GM12878 (cell line): ENCODE measurements around the gene RABL2B. TPM values are rescaled to one million over a fixed set of nuclear protein-coding genes. Genes with fewer than 3 reads are reported as not detected.

Source experiments
- ATAC-seq: fragments of 200-7000 bp; cut with Tn5 transposase; 3 replicates; pipeline ENCODE4 v1.9.1; 2020; ENCODE audit warnings: mild to moderate bottlenecking, moderate library complexity
- BruUV-seq: library from RNA; stranded (reverse); fragments of 400-500 nt; replicated peaks from 2 replicates; lab custom pipeline; 2021; lab: Mats Ljungman, UMichigan
- CTCF ChIA-PET: fragments of 300-600 bp; sonication (Branson Sonifier 250); formaldehyde crosslinking; extraction: SDS; loops from one replicate; lab custom pipeline; 2021; ENCODE audit warnings: inconsistent platforms; lab: Yijun Ruan, JAX
- POLR2A ChIA-PET: fragments of 350-600 bp; formaldehyde crosslinking; extraction: SDS; loops from one replicate; lab custom pipeline; 2021; ENCODE audit warnings: inconsistent platforms; lab: Charles Lee
- RAD21 ChIA-PET: fragments of 300-600 bp; sonication (Branson Sonifier 250); formaldehyde crosslinking; loops from one replicate; lab custom pipeline; 2023; ENCODE audit warnings: antibody characterized with exemption; ENCODE audit not compliant: unreplicated experiment; lab: Charles Lee
- SMC1A ChIA-PET: fragments of 300-600 bp; sonication (Branson Sonifier 250); formaldehyde crosslinking; loops from one replicate; lab custom pipeline; 2023; ENCODE audit not compliant: unreplicated experiment, uncharacterized antibody; lab: Charles Lee
- DNase-seq: peaks from one replicate; pipeline ENCODE4 v3.0.0-alpha.2; 2011; ENCODE audit warnings: low read depth, low spot score
- FAIRE-seq: peaks from 3 replicates; lab custom pipeline; 2011; peaks lifted over from hg19 to GRCh38; lab: Jason Lieb, UNC
- H2AFZ ChIP-seq: 2 replicates; pipeline ENCODE4 v1.6.0; 2011; ENCODE audit warnings: low read depth, low read length, control low read depth; ENCODE audit not compliant: control insufficient read depth
- H3K27ac ChIP-seq: 2 replicates; pipeline ENCODE4 v1.5.1; 2011; ENCODE audit warnings: control low read depth; ENCODE audit not compliant: control insufficient read depth, insufficient read depth
- H3K27me3 ChIP-seq, 2 experiments: replicated peaks in 1 of 2; 2 replicates each; pipeline versions ENCODE4 v1.6.0 to v1.6.1; 2011; ENCODE audit warnings: low read length in 1 of 2; ENCODE audit not compliant: control insufficient read depth in 2 of 2, insufficient read depth in 2 of 2
- H3K36me3 ChIP-seq, 2 experiments: 2 replicates each; pipeline ENCODE4 v1.5.1; 2011; ENCODE audit warnings: low read length in 1 of 2; ENCODE audit not compliant: control insufficient read depth in 2 of 2, insufficient read depth in 2 of 2
- H3K4me1 ChIP-seq: 2 replicates; pipeline ENCODE4 v1.6.1; 2011; ENCODE audit warnings: mild to moderate bottlenecking, low read length, moderate library complexity, mixed read lengths; ENCODE audit not compliant: control insufficient read depth, insufficient read depth
- H3K4me2 ChIP-seq: 2 replicates; pipeline ENCODE4 v1.6.0; 2011; ENCODE audit warnings: control low read depth; ENCODE audit not compliant: control insufficient read depth, insufficient read depth
- H3K4me3 ChIP-seq: fragments of 200-600 bp; sonication (generic); 2 replicates; pipeline ENCODE4 v1.5.1; 2016
- H3K79me2 ChIP-seq: 2 replicates; pipeline ENCODE4 v1.6.0; 2011; ENCODE audit warnings: low read length; ENCODE audit not compliant: control insufficient read depth, insufficient read depth
- H3K9ac ChIP-seq: 2 replicates; pipeline ENCODE4 v1.8.0; 2011; ENCODE audit warnings: low read length, control low read depth, mixed read lengths; ENCODE audit not compliant: control insufficient read depth, insufficient read depth
- H3K9me3 ChIP-seq: replicated peaks from 3 replicates; pipeline ENCODE4 v1.5.1; 2011; ENCODE audit warnings: mild to moderate bottlenecking, low read length; ENCODE audit not compliant: control insufficient read depth, insufficient read depth
- H4K20me1 ChIP-seq: 2 replicates; pipeline ENCODE4 v1.6.0; 2011; ENCODE audit not compliant: control insufficient read depth, insufficient read depth
- CBFB ChIP-seq: IDR thresholded peaks from 2 replicates; pipeline ENCODE4 v1.6.1; 2016; ENCODE audit warnings: antibody characterized with exemption, low read depth
- FOXK2 ChIP-seq: fragments of 450-650 bp; IDR thresholded peaks from 2 replicates; pipeline ENCODE4 v1.6.1; 2017; ENCODE audit warnings: mild to moderate bottlenecking, moderate library complexity
- HCFC1 ChIP-seq: fragments of 150-350 bp; IDR thresholded peaks from 2 replicates; pipeline ENCODE4 v1.6.1; 2014; ENCODE audit warnings: low read length
- IRF5 ChIP-seq: fragments of 450-650 bp; IDR thresholded peaks from 2 replicates; pipeline ENCODE4 v1.6.1; 2017; ENCODE audit warnings: borderline replicate concordance
- KDM1A ChIP-seq: fragments of 200-600 bp; sonication (generic); IDR thresholded peaks from 2 replicates; pipeline ENCODE4 v1.6.1; 2016; ENCODE audit warnings: borderline replicate concordance
- NKRF ChIP-seq: fragments of 450-650 bp; conservative IDR thresholded peaks from 2 replicates; pipeline ENCODE4 v1.6.1; 2017; ENCODE audit warnings: mild to moderate bottlenecking, moderate library complexity
- NR2C1 ChIP-seq: fragments of 450-650 bp; IDR thresholded peaks from 2 replicates; pipeline ENCODE4 v1.6.1; 2017; ENCODE audit warnings: antibody characterized with exemption, mild to moderate bottlenecking, moderate library complexity
- PAX8 ChIP-seq: fragments of 450-650 bp; IDR thresholded peaks from 2 replicates; pipeline ENCODE4 v1.6.1; 2017; ENCODE audit warnings: mild to moderate bottlenecking, moderate library complexity
- POU2F2 ChIP-seq: IDR thresholded peaks from 3 replicates; pipeline ENCODE4 v1.6.1; 2011; ENCODE audit warnings: low read depth, mild to moderate bottlenecking, low read length, borderline replicate concordance
- SRF ChIP-seq, 2 experiments: IDR thresholded peaks; 2 replicates each; pipeline ENCODE4 v1.6.1; 2011; ENCODE audit warnings: low read depth in 2 of 2, low read length in 2 of 2, mild to moderate bottlenecking in 1 of 2, moderate library complexity in 1 of 2
- WGBS: methylation state at CpG from one replicate; pipeline ENCODE4 v1.1.6; 2016; ENCODE audit warnings: low lambda C conversion rate; ENCODE audit not compliant: insufficient replicate concordance, insufficient coverage; ENCODE audit errors: missing lambda C conversion rate; 5-methylcytosine and 5-hydroxymethylcytosine counted together
- in situ Hi-C: fragments of 300-500 bp; cut with MboI; formaldehyde crosslinking; loops from 9 replicates; pipeline ENCODE4 v1.14.3; 2018; ENCODE audit warnings: mixed read lengths
- intact Hi-C: fragments of 100-400 bp; cut with micrococcal nuclease; formaldehyde crosslinking; loops from one replicate; pipeline ENCODE4 v1.14.2; 2022; ENCODE audit not compliant: unreplicated experiment
- polyA plus RNA-seq, 11 experiments: library from polyadenylated mRNA; depleted of rRNA in 4 of 11; unstranded in 6 of 11; stranded (reverse) in 5 of 11; fragments of >200 nt; fragmentation: Nextera tagmentation in 4 of 11; fragmentation: Illumina TruSeq in 1 of 11; extraction: Ambion mirVana in 4 of 11; extraction: Trizol in 1 of 11; gene quantifications; 1 replicate in 1 of 11; 2 replicates in 10 of 11; pipeline versions ENCODE4 v1.2.1 to v1.2.3, GENCODE V29; 2011 to 2016; ENCODE audit warnings: inconsistent platforms in 2 of 11, missing spikeins in 2 of 11, low read depth in 1 of 11
- total RNA-seq, 4 experiments: library from RNA; depleted of rRNA in 3 of 4; stranded (reverse); fragments of >200 nt in 3 of 4; fragmentation: Illumina TruSeq in 1 of 4; extraction: Trizol in 1 of 4; gene quantifications; 2 replicates each; pipeline versions ENCODE4 v1.2.1 to v1.2.3, GENCODE V29; 2013 to 2021
- TF ChIP-seq, protein P1 (sequence below), 3 experiments: IDR thresholded peaks in 2 of 3; conservative IDR thresholded peaks in 1 of 3; 2 replicates each; pipeline ENCODE4 v1.5.1; 2011; ENCODE audit warnings: low read depth in 3 of 3, low read length in 3 of 3, mild to moderate bottlenecking in 3 of 3, control low read depth in 2 of 3, moderate library complexity in 2 of 3, inconsistent platforms in 1 of 3, mixed read lengths in 1 of 3; ENCODE audit not compliant: control insufficient read depth in 2 of 3, insufficient read depth in 1 of 3; ENCODE audit errors: extremely low read depth in 1 of 3
- TF ChIP-seq, protein P2 (sequence below): IDR thresholded peaks from 2 replicates; pipeline ENCODE4 v1.6.1; 2011; ENCODE audit warnings: borderline replicate concordance, low read depth, mild to moderate bottlenecking, moderate library complexity, mixed read lengths, low read length; ENCODE audit not compliant: insufficient read depth; ENCODE audit errors: extremely low read length

RABL2B gene
- total and polyA plus RNA-seq, 10 of the 15 experiments (the other 5 are each of a cell fraction or from before 2014, with no cell fraction given) = 3.1 to 27.4 (median 14.4) TPM

GRCh38 chr22:50721257-50721844, 62.1 kb downstream of the RABL2B start (continued):
- TF ChIP-seq, protein P1, sequence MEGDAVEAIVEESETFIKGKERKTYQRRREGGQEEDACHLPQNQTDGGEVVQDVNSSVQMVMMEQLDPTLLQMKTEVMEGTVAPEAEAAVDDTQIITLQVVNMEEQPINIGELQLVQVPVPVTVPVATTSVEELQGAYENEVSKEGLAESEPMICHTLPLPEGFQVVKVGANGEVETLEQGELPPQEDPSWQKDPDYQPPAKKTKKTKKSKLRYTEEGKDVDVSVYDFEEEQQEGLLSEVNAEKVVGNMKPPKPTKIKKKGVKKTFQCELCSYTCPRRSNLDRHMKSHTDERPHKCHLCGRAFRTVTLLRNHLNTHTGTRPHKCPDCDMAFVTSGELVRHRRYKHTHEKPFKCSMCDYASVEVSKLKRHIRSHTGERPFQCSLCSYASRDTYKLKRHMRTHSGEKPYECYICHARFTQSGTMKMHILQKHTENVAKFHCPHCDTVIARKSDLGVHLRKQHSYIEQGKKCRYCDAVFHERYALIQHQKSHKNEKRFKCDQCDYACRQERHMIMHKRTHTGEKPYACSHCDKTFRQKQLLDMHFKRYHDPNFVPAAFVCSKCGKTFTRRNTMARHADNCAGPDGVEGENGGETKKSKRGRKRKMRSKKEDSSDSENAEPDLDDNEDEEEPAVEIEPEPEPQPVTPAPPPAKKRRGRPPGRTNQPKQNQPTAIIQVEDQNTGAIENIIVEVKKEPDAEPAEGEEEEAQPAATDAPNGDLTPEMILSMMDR (IDR thresholded peaks at IDR 0.05 in 2 of 3, conservative IDR thresholded peaks at IDR 0.05 in 1 of 3; ENCODE audit: control insufficient read depth in 2 of 3, extremely low read depth in 1 of 3, insufficient read depth in 1 of 3, low read depth in 3 of 3, low read length in 3 of 3) = no peak
- TF ChIP-seq CBFB = no peak
- TF ChIP-seq SRF (IDR thresholded peaks at IDR 0.05; ENCODE audit: low read depth in 2 of 2, low read length in 2 of 2) = no peak
- TF ChIP-seq NR2C1 = no peak

DNA sequence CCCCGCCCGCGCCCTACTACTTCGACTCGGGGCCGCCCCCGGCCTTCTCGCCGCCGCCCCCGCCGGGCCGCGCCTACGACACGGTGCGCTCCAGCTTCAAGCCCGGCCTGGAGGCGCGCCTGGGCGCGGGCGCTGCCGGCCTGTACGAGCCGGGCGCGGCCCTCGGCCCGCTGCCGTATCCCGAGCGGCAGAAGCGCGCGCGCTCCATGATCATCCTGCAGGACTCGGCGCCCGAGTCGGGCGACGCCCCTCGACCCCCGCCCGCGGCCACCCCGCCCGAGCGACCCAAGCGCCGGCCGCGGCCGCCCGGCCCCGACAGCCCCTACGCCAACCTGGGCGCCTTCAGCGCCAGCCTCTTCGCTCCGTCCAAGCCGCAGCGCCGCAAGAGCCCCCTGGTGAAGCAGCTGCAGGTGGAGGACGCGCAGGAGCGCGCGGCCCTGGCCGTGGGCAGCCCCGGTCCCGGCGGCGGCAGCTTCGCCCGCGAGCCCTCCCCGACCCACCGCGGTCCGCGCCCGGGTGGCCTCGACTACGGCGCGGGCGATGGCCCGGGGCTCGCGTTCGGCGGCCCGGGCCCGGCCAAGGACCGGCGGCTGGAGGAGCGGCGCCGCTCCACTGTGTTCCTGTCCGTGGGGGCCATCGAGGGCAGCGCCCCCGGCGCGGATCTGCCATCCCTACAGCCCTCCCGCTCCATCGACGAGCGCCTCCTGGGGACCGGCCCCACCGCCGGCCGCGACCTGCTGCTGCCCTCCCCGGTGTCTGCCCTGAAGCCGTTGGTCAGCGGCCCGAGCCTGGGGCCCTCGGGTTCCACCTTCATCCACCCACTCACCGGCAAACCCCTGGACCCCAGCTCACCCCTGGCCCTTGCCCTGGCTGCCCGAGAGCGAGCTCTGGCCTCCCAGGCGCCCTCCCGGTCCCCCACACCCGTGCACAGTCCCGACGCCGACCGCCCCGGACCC, 62.9 kb downstream of the RABL2B start:
- Histone ChIP-seq H3K4me1 (no peaks in the 10 kb centered on the region), H3K9ac (no peak overlapping the region), H3K27me3 (peaks cover 0 to 3% of the 10 kb centered on the region in 2 experiments; a peak in 2 of 4 replicates), H4K20me1 (no peaks in the 10 kb centered on the region; the same call in 1 of the 2 replicates), H3K4me2 (no peak overlapping the region), H3K9me3 (no peaks in the 10 kb centered on the region; the same call in 2 of the 3 replicates), H3K79me2 (no peaks in the 10 kb centered on the region), H3K4me3 (no peak overlapping the region), H3K36me3 (no peaks in the 10 kb centered on the region), H3K27ac (no peak overlapping the region), H2AFZ (no peak overlapping the region)
- no peak for ATAC-seq
- intact Hi-C loops (no loop called here), in situ Hi-C loops (no loop called here)
- SMC1A ChIA-PET = no interaction called here
- POLR2A ChIA-PET = no interaction called here
- RAD21 ChIA-PET = no interaction called here
- CTCF ChIA-PET = no interaction called here
- 94% methylated on average over 71 of the region's 132 CpGs for WGBS
- FAIRE-seq = no peak
- no peak for DNase-seq
- BruUV-seq = no TSS peak
- TF ChIP-seq HCFC1 (no peak), IRF5 (no peak), PAX8 (no peak), POU2F2 (no peak), NKRF (no peak), KDM1A (no peak), FOXK2 (no peak)
- TF ChIP-seq, protein P2, sequence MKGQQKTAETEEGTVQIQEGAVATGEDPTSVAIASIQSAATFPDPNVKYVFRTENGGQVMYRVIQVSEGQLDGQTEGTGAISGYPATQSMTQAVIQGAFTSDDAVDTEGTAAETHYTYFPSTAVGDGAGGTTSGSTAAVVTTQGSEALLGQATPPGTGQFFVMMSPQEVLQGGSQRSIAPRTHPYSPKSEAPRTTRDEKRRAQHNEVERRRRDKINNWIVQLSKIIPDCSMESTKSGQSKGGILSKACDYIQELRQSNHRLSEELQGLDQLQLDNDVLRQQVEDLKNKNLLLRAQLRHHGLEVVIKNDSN = no peak
